Iris pigment epithelial cell (primary cell): ENCODE measurements around the gene CCL27.

Source experiments
- DNase-seq: peaks from one replicate; pipeline ENCODE4 v3.0.0-alpha.2; 2011; ENCODE audit warnings: low read depth

The CCL27 gene

GRCh38 chr9:34662526-34663302, at the start of gene CCL27:
Gene CCL27 (minus strand): TSS chr9:34662657. CDS start chr9:34662633, 24 bp downstream.
- DNase-seq, result no peak

GRCh38 chr9:34712140-34712539, 49.7 kb upstream of the CCL27 start:
- DNase-seq, result no peak

GRCh38 chr9:34710023-34710422, 47.6 kb upstream of the CCL27 start, which contains the start of gene CCL21:
Gene CCL21 (minus strand): TSS chr9:34710136. CDS start chr9:34710066, 70 bp downstream.
- no peak for DNase-seq

GRCh38 chr9:34709196-34709978, 46.9 kb upstream of the CCL27 start:
- no peak for DNase-seq

- no peak for DNase-seq
Measured at GRCh38 chr9:34707130-34707529, 44.7 kb upstream of the CCL27 start.

- DNase-seq, result peak; percentile 84
Measured at GRCh38 chr9:34701769-34702736, 39.6 kb upstream of the CCL27 start.

- DNase-seq, result peak; percentile 49
Measured at GRCh38 chr9:34701023-34701768, 38.7 kb upstream of the CCL27 start.

- no peak for DNase-seq
Measured at GRCh38 chr9:34694811-34695210, 32.4 kb upstream of the CCL27 start.

- DNase-seq, result no peak
Measured at GRCh38 chr9:34693560-34693959, 31.1 kb upstream of the CCL27 start.

- no peak for DNase-seq
Measured at GRCh38 chr9:34691936-34692315, 29.5 kb upstream of the CCL27 start.

- DNase-seq, result no peak
Measured at GRCh38 chr9:34690983-34691935, 28.8 kb upstream of the CCL27 start, which contains the start of gene CCL19. Gene CCL19 (minus strand): TSS chr9:34691276. CDS start chr9:34691139, 137 bp downstream.

GRCh38 chr9:34689512-34689911, 27.1 kb upstream of the CCL27 start:
- DNase-seq, result no peak

GRCh38 chr9:34689116-34689470, 26.6 kb upstream of the CCL27 start:
- DNase-seq, result no peak

- DNase-seq, result no peak
Measured at GRCh38 chr9:34688329-34689115, 26.1 kb upstream of the CCL27 start.

GRCh38 chr9:34687276-34688030, 25.0 kb upstream of the CCL27 start:
- no peak for DNase-seq

- DNase-seq, result no peak
Measured at GRCh38 chr9:34686732-34687131, 24.3 kb upstream of the CCL27 start.

- no peak for DNase-seq
Measured at GRCh38 chr9:34686231-34686630, 23.8 kb upstream of the CCL27 start.

GRCh38 chr9:34685591-34685990, 23.1 kb upstream of the CCL27 start:
- no peak for DNase-seq

GRCh38 chr9:34684816-34685215, 22.4 kb upstream of the CCL27 start:
- DNase-seq, result no peak
